22Rv1 (cell line): Measurements from ENCODE around the gene USHBP1.

Experiments
- H3K27ac ChIP-seq: fragments of 450-650 bp; 2 replicates; pipeline ENCODE4 v1.5.1; 2017
- CTCF ChIP-seq: fragments of 450-650 bp; IDR thresholded peaks from 2 replicates; pipeline ENCODE4 v1.5.1; 2017; ENCODE audit warnings: mild to moderate bottlenecking
- ZFX ChIP-seq: fragments of 450-650 bp; IDR thresholded peaks from 2 replicates; pipeline ENCODE4 v1.6.1; 2017; ENCODE audit warnings: antibody characterized with exemption, borderline replicate concordance

USHBP1 gene

DNA sequence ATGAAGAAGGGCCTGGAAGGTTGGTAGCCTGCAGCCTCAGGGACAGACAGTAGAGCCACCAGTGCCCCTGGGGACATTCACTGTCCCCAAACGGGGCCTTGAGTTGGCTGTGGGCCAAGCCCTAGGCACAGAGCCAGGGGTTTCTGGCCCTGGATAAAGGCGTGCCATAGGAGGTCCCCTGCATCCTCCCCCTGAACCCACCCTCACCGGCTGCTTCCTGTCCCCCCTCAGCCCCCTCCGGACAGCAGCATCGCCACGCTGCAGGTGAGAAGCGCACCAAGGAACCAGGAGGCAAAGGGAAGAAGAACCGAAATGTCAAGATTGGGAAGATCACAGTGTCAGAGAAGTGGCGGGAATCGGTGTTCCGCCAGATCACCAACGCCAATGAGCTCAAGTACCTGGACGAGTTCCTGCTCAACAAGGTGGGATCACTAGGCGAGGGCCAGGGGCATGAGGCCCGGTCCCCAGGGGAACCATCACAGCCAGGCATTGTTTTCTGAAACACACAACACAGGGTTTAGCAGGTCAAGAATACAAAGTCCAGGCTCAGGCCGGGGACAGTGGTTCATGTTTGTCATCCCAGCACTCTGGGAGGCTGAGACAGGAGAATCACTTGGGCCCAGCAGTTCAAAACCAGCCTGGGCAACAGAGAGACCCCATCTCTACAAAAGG, 64.0 kb downstream of the USHBP1 start:
- no peak overlapping the region for H3K27ac ChIP-seq
- TF ChIP-seq ZFX, result no peak
- no peak for TF ChIP-seq CTCF
